Stimulated activated CD8-positive, alpha-beta memory T cell treated with anti-CD3 and anti-CD28 coated beads, Interleukin-12 subunit alpha, Interleukin-12 subunit beta, amount 100 ng/mL, for 24 hours (primary cell): Measurements from ENCODE around the gene HYAL4.
"Not testable (repeated sequence)": the region's sequence is repeated elsewhere in the genome, so short reads cannot be mapped to it uniquely, and the experiment has no call there.

Experiments used
- DNase-seq: peaks from one replicate; pipeline ENCODE4 v3.0.0-alpha.2; 2020; ENCODE audit errors: extremely low read depth

Gene HYAL4

DNA sequence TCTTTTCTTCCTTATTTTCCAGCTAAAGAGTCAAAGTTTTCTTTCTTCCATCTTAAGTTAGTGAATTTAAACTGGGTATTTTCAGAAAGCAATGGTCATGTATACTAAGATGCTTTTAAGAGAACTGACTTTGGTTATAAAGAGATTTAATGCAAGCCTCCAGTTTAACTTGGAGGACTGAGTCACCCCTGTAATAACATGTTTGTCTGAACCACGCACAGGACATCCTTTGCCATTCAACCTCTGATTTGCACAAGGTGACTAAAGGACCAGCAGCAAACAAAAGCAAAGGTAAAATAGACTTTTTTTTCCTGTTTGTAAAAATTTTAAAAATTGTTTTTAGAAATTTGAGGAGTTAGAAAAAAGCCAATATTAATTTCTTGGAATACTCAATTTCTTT lies 2.9 kb downstream of the HYAL4 start:
- no peak for DNase-seq

- no peak for DNase-seq
Observed at GRCh38 chr7:123849855-123850254, 4.9 kb downstream of the HYAL4 start.

DNA sequence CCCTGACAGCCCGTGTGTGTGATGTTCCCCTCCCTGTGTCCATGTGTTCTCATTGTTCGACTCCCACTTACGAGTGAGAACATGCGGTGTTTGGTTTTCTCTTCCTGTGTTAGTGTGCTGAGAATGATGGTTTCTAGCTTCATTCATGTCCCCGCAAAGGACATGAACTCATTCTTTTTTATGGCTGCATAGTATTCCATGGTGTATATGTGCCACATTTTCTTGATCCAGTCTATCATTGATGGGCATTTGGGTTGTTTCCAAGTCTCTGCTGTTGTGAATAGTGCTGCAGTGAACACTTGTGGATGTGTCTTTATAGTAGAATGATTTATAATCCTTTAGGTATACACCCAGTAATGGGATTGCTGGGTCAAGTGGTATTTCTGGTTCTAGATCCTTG lies 6.4 kb downstream of the HYAL4 start:
- DNase-seq, result not testable (repeated sequence)

DNA sequence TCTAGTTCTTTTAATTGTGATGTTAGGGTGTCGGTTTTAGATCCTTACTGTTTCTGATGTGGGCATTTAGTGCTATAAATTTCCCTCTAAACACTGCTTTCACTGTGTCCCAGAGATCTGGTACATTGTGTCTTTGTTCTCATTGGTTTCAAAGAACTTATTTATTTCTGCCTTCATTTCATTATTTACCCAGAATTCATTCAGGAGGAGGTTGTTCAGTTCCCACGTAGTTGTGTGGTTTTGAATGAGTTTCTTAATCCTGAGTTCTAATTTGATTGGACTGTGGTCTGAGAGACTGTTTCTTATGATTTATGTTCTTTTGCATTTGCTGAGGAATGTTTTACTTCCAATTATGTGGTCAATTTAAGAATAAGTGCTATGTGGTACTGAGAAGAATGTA lies 9.3 kb downstream of the HYAL4 start:
- DNase-seq, result not testable (repeated sequence)

DNA sequence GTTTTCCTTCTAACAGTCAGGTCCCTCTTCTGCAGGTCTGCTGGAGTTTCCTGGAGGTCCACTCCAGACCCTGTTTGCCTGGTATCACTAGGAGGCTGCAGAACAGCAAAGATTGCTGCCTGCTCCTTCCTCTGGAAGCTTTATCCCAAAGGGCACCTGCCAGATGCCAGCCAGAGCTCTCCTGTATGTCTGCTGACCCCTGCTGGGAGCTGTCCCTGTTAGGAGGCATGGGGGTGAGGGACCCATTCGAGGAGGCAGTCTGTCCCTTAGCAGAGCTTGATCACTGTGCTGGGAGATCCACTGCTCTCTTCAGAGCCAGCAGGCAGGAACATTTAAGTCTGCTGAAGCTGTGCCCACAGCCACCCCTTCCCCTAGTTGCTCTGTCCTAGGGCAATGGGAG lies 11.5 kb downstream of the HYAL4 start:
- not testable (repeated sequence) for DNase-seq

DNA sequence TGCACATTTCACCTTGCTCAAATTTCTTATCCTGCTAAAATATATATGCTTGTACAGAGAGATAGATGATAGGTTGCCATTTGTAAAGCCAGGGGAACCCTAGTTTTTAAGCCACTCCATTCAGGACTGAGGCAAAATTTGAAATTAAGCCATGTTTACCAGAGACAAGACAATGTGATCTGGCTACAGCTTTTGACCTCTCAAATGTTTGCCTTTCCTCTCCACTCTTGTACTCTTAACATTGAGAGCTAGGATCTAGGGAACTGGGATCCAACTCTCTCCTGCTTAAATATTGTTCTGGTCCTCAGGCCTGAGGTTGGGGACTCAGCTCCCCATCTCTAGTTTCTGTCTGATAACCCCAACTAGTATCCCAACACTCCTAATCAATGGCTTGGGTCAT lies 15.9 kb downstream of the HYAL4 start:
- DNase-seq, result no peak

GRCh38 chr7:123862775-123863174 lies 17.8 kb downstream of the HYAL4 start:
- no peak for DNase-seq

DNA sequence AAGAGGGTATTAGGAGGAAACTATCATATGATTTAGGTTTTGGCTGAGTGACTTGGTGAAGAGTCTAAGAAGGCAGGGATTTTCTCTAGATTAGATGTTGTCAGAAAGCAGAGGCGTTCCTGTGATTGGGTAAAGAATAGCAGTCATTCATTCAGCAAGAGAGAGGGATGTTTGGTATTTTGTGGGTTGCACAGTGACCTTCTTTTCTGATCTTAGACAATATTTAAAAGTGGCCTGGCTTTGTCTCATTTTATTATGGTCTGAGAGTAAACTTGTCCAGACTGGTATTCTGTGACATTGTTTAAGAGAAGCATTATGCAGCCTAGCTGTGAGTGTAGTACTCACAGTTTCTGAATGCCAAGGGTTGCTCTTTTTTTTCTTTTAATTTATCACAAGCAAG lies 18.5 kb downstream of the HYAL4 start:
- DNase-seq, result no peak

DNA sequence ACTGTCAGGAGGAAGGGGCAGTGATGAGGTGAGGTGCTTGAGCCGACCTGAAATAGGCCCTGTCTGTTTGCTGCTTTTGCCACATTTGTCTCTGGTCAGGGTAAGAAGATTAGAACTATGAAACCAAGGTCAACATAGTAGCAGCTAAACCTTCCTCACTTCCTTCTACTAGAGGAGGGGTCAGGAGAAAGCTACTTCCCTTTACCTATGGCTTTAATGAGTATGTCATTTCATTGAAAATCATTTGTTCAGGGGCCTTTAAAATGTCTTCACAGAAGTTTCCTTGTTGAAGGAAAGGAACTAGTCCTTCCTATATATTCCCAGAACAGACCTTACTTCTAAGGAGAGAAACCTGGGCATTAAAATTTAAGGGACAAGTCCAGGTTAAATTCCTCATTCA lies 19.0 kb downstream of the HYAL4 start:
- no peak for DNase-seq

DNA sequence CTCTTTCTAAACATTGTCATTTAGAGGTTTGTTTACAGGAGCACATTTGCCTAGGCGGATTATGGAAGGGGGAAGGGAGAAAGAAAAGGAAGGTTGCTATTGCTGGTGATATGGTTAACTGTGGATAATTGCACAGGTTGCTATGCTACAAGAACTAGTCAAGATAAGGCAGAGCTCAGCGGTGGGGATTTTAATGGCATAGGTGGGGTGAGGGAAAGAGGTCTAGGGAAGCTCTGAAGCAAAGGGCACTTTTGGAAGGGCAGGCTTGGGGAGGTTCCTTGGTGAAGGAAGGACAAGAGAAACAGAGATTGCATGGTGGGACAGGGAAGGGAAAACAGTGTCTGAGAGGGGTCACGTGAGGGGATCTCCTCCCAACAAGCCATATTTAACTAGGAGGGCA lies 19.5 kb downstream of the HYAL4 start:
- DNase-seq, result no peak

DNA sequence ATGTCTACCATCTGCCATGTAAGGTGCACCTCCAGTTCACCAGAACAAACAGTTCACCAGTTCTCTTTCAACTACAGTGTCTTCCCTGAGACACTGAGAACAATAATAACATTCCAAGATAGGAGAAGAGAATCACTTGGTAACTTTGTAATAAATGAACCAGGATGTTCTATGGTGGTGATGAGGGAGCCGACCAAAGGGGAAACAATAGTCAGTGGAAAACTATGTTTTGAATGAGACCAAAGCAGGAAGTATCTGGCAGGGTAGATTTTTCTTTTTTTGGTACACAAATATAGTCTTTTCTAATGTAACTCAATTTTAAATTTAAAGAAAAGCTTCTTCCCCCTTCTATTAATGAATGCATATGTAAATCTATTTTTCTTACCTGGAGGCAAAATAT lies 20.0 kb downstream of the HYAL4 start:
- DNase-seq, result no peak

- DNase-seq, result no peak
Observed at GRCh38 chr7:123865517-123866117, 20.6 kb downstream of the HYAL4 start.

GRCh38 chr7:123867225-123867624 lies 22.3 kb downstream of the HYAL4 start:
- no peak for DNase-seq

GRCh38 chr7:123871998-123872867 lies 27.3 kb downstream of the HYAL4 start:
- no peak for DNase-seq

DNA sequence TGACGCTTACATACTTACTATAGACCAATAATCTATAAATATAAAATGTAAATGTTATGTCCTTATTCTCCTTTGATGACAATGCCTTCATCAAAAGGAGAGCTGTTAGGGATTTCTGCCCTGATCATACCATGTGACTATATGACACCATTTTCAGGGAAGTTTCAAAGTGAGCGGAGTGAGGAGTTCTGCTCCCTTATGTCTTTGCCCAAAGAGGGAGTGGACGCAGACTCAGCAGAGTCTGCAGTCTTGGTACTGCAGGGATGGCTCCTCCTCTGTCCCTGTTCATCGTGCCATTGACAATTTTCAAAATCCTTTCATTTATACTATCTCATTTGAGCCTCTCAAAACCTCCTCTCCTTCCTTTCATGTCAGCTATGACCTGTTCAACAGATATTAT lies 27.9 kb downstream of the HYAL4 start:
- DNase-seq, result no peak

DNA sequence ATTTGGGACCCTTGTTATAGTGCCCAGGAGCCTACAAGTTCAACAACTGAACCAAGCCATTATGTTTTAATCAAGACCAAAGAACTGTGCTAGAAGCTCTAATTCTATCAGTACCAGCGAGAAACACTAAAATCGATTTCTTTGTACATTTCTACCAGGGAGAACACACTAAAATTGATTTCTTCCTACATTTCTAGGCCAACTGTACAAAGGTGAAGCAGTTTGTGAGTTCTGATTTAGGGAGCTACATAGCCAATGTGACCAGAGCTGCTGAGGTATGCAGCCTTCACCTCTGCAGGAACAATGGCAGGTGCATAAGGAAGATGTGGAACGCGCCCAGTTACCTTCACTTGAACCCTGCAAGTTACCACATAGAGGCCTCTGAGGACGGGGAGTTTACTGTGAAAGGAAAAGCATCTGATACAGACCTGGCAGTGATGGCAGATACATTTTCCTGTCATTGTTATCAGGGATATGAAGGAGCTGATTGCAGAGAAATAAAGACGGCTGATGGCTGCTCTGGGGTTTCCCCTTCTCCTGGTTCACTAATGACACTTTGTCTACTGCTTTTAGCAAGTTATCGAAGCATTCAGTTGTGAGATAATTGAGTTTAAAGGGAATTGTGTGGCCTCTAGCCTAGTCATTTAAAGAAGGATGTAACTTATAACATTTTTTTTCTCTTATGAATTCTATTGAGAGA lies 31.7 kb downstream of the HYAL4 start:
- DNase-seq, result no peak

- no peak for DNase-seq
Observed at GRCh38 chr7:123879628-123880027, 34.7 kb downstream of the HYAL4 start.

DNA sequence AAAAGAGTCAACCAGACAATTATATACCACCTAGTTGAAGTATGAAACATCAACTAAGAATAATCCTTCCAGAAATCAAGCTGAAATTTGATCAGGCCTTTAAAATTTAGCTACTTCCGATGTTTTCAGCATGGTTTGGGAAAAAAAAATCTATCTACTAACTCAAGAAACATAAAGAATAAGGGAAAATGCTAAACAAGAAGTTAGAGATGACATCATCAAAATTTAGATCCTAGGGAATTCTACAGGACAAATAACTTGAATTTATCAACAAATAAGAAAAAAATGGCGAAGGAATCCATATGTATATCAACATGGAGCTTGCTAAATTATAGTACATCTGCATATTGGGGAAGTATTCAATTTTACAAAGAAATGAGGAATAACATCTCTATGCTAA lies 36.3 kb downstream of the HYAL4 start:
- DNase-seq, result no peak

- DNase-seq, result no peak
Observed at GRCh38 chr7:123883154-123883553, 38.2 kb downstream of the HYAL4 start.

DNA sequence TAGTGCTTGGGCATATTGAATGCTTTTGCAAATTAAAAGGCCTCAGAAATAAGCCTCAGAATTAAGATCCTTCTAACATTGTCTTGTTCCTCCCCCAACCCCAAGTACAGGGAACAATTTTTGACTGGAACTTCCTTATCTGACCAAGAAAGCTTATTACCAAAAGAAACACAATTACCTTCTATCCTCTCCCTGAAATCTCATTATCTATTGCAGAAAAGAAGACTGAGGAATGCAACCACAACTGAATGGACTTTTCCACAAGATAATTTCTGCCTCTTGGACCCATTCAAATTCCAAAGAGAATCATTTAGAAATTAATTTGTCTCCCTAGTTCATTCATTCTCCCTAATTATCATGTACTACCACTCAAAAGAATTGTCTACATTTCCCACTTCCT lies 43.2 kb downstream of the HYAL4 start:
- no peak for DNase-seq

DNA sequence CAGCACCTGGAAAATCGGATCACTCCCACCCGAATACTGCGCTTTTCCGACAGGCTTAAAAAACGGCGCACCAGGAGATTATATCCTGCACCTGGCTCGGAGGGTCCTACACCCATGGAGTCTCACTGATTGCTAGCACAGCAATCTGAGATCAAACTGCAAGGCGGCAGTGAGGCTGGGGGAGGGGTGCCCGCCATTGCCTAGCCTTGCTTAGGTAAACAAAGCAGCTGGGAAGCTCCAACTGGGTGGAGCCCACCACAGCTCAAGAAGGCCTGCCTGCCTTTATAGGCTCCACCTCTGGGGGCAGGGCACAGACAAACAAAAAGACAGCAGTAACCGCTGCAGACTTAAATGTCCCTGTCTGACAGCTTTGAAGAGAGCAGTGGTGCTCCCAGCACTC lies 49.8 kb downstream of the HYAL4 start:
- DNase-seq, result not testable (repeated sequence)

DNA sequence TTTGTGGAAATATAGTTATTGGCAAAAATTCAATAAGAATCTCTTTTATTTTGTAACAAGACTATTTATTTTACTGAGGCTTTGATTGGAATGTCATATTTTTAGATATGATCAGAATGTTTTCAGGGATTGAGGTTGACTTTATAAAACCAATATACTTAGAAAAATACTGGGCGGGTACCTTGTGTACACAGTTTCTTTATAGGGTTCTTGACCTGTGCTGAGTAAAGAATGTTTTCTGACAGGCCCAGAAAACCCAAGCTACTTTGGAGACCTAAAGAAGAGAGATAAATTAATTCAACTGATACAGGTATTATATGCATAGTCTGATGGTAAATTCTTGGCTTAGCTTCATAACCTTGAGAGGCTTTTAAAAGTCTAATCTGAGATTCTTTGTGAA lies 56.1 kb downstream of the HYAL4 start:
- DNase-seq, result no peak

GRCh38 chr7:123905714-123906113 lies 60.7 kb downstream of the HYAL4 start:
- DNase-seq, result no peak
